HCT116 (cell line): Measurements from ENCODE around the gene CAMK2D.

Experiments
- CTCF ChIP-seq, 3 experiments: fragments of 200-600 bp in 1 of 3; sonication (generic) in 1 of 3; IDR thresholded peaks in 2 of 3; conservative IDR thresholded peaks in 1 of 3; 2 replicates each; pipeline ENCODE4 v1.5.1; 2012 to 2017; ENCODE audit warnings: low read depth in 2 of 3, low read length in 2 of 3, antibody characterized with exemption in 1 of 3, borderline replicate concordance in 1 of 3, control low read depth in 1 of 3, mild to moderate bottlenecking in 1 of 3, mixed read lengths in 1 of 3, mixed run types in 1 of 3, moderate library complexity in 1 of 3; ENCODE audit not compliant: insufficient read depth in 1 of 3
- ELF1 ChIP-seq: IDR thresholded peaks from 2 replicates; pipeline ENCODE4 v1.6.1; 2012; ENCODE audit warnings: low read depth, borderline replicate concordance
- EZH2 ChIP-seq: fragments of 200-600 bp; sonication (generic); IDR thresholded peaks from 2 replicates; pipeline ENCODE4 v1.6.1; 2017; ENCODE audit warnings: antibody characterized with exemption, mixed run types
- EZH2phosphoT487 ChIP-seq: fragments of 200-600 bp; IDR thresholded peaks from 2 replicates; pipeline ENCODE4 v1.6.1; 2018; ENCODE audit warnings: antibody characterized with exemption, borderline replicate concordance
- SP1 ChIP-seq: IDR thresholded peaks from 2 replicates; pipeline ENCODE4 v1.6.1; 2012; ENCODE audit warnings: low read depth
- TCF7L2 ChIP-seq: IDR thresholded peaks from 2 replicates; pipeline ENCODE4 v1.7.0; 2011; ENCODE audit warnings: borderline replicate concordance, inconsistent platforms; ENCODE audit not compliant: insufficient read depth, insufficient read length; ENCODE audit errors: extremely low read depth

DNA sequence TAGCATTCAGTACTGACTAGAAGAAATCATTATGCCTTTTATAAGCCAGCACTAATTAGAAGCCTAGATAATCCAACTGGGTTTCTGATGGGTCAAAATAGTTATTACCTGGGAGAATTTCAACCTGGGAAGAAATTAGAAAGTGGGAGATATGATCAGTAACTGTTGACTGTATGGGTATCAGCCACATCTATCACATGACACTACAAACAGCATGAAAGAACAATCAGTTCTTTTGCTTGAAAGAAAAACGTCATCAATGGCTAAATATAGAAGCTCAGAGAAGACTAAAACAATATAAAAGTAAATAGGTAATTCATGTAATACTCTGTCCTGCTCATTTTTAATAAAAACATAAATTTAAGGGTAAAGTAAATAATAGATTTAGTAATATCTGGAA, 145.1 kb downstream of the CAMK2D start:
- TF ChIP-seq TCF7L2, result no peak
- no peak for TF ChIP-seq EZH2phosphoT487
- TF ChIP-seq CTCF (IDR thresholded peaks at IDR 0.05 in 2 of 3, conservative IDR thresholded peaks at IDR 0.05 in 1 of 3; ENCODE audit: borderline replicate concordance in 1 of 3, insufficient read depth in 1 of 3, low read depth in 2 of 3, low read length in 2 of 3), result no peak
- no peak for TF ChIP-seq EZH2
- no peak for TF ChIP-seq ELF1
- no peak for TF ChIP-seq SP1
